DND-41 (cell line): Measurements from ENCODE around the gene CCDC32.

ENCODE experiments used
- EZH2 ChIP-seq: IDR thresholded peaks from 3 replicates; pipeline ENCODE4 v1.6.1; 2012; ENCODE audit warnings: borderline replicate concordance, low read depth, mild to moderate bottlenecking, moderate library complexity, low read length, inconsistent platforms; ENCODE audit not compliant: severe bottlenecking
- TF ChIP-seq, protein P1 (sequence below): IDR thresholded peaks from 2 replicates; pipeline ENCODE4 v1.5.1; 2012; ENCODE audit warnings: borderline replicate concordance, low read length, moderate library complexity, mild to moderate bottlenecking; ENCODE audit not compliant: poor library complexity, severe bottlenecking; ENCODE audit errors: extremely low read depth

GRCh38 chr15:40536501-40536900 lies 28.3 kb downstream of the CCDC32 start:
- TF ChIP-seq, protein P1, sequence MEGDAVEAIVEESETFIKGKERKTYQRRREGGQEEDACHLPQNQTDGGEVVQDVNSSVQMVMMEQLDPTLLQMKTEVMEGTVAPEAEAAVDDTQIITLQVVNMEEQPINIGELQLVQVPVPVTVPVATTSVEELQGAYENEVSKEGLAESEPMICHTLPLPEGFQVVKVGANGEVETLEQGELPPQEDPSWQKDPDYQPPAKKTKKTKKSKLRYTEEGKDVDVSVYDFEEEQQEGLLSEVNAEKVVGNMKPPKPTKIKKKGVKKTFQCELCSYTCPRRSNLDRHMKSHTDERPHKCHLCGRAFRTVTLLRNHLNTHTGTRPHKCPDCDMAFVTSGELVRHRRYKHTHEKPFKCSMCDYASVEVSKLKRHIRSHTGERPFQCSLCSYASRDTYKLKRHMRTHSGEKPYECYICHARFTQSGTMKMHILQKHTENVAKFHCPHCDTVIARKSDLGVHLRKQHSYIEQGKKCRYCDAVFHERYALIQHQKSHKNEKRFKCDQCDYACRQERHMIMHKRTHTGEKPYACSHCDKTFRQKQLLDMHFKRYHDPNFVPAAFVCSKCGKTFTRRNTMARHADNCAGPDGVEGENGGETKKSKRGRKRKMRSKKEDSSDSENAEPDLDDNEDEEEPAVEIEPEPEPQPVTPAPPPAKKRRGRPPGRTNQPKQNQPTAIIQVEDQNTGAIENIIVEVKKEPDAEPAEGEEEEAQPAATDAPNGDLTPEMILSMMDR = no peak
- no peak for TF ChIP-seq EZH2
